ENCODE measurements around the gene HECTD4. TPM values are rescaled to one million over a fixed set of nuclear protein-coding genes. Genes with fewer than 3 reads are reported as not detected.

Gene HECTD4
- total and polyA plus RNA-seq, 9 of the 15 experiments (the other 6 are each of a cell fraction or from before 2014, with no cell fraction given), result 3.5 to 33.3 (median 13.5) TPM

GRCh38 chr12:112234303-112234702, 147.9 kb downstream of the HECTD4 start (continued):
- TF ChIP-seq RBBP5 (IDR thresholded peaks at IDR 0.05; ENCODE audit: borderline replicate concordance, insufficient read depth, low read length, poor library complexity, severe bottlenecking) (no peak), FOS (IDR thresholded peaks at IDR 0.05; ENCODE audit: extremely low read depth, insufficient read length) (no peak), CBX8 (IDR thresholded peaks at IDR 0.05; ENCODE audit: borderline replicate concordance, extremely low read depth, low read depth, low read length, poor library complexity, severe bottlenecking) (no peak), EHMT2 (IDR thresholded peaks at IDR 0.05) (no peak)

- 89% methylated on average over 4 of the region's 4 CpGs for WGBS (ENCODE audit: insufficient coverage, low coverage, missing lambda C conversion rate)
- BruUV-seq (replicated peaks), result no TSS peak
Measured at GRCh38 chr12:112233242-112233641, 149.0 kb downstream of the HECTD4 start.

More at GRCh38 chr12:112233242-112233641, 149.0 kb downstream of the HECTD4 start:
- no peaks in the 10 kb centered on the region for H3K9me3 ChIP-seq (replicated peaks; ENCODE audit: control insufficient read depth, insufficient read depth, low read depth, low read length)
- H3K79me2 ChIP-seq (ENCODE audit: control insufficient read depth, insufficient read depth, low read length), result no peaks in the 10 kb centered on the region
- TF ChIP-seq MTA2 (IDR thresholded peaks at IDR 0.05; ENCODE audit: low read depth) (no peak), ZNF121 (CRISPR knock-in tag; conservative IDR thresholded peaks at IDR 0.05) (peak; percentile 69)
- no peak overlapping the region for H3K4me2 ChIP-seq (ENCODE audit: insufficient read depth, low read length)
- no peak overlapping the region for H3K9ac ChIP-seq (ENCODE audit: insufficient read depth in 1 of 2, low read depth in 2 of 2, low read length in 2 of 2)
- DNase-seq (ENCODE audit: extremely low read depth in 1 of 4, low spot score in 3 of 4) (no peak), FAIRE-seq (no peak), ATAC-seq (no peak)
- intact Hi-C loops (cut with micrococcal nuclease) (no loop called here), in situ Hi-C loops (cut with MboI) (no loop called here)
- H4K20me1 ChIP-seq (replicated peaks; ENCODE audit: control insufficient read depth, insufficient read depth, low read length), result no peaks in the 10 kb centered on the region
- peaks cover 81% of the 10 kb centered on the region for H3K36me3 ChIP-seq (ENCODE audit: control insufficient read depth, insufficient read depth, low read length)
- H2AFZ ChIP-seq (ENCODE audit: low read depth, low read length), result no peak overlapping the region
- POLR2A ChIA-PET, result no interaction called here
- CTCF ChIA-PET (ENCODE audit: low intra/inter-chr PET ratio), result no interaction called here
- H3K9me1 ChIP-seq (ENCODE audit: control insufficient read depth, insufficient read depth, low read length), result no peaks in the 10 kb centered on the region
- H3K4me3 ChIP-seq, result no peak overlapping the region
- no peaks in the 10 kb centered on the region for H3K4me1 ChIP-seq (replicated peaks in 1 of 2; ENCODE audit: control insufficient read depth in 2 of 2, insufficient read depth in 2 of 2, low read length in 2 of 2)
- no peaks in the 10 kb centered on the region for H3K27me3 ChIP-seq (ENCODE audit: control insufficient read depth in 2 of 2, insufficient read depth in 2 of 2, low read length in 2 of 2)
- no peak overlapping the region for H3K27ac ChIP-seq (ENCODE audit: extremely low read depth, low read depth, low read length)

All from K562 (cell line).